GM19238 (cell line): Measurements from ENCODE around the gene MXD3.
"Not testable (repeated sequence)": the region's sequence is repeated elsewhere in the genome, so short reads cannot be mapped to it uniquely, and the experiment has no call there.

Experiments used
- DNase-seq: peaks from one replicate; pipeline ENCODE4 v3.0.0; 2011; ENCODE audit warnings: low spot score; ENCODE audit not compliant: insufficient read length

The MXD3 gene

GRCh38 chr5:177343777-177344176 is 32.1 kb upstream of the MXD3 start:
- no peak for DNase-seq

- DNase-seq: not testable (repeated sequence)
These were observed 31.3 kb upstream of the MXD3 start for GRCh38 chr5:177343000-177343399.

- no peak for DNase-seq
These were observed 27.5 kb upstream of the MXD3 start for GRCh38 chr5:177339107-177339638.

GRCh38 chr5:177338251-177339106 is 26.8 kb upstream of the MXD3 start:
- DNase-seq: no peak

- DNase-seq: no peak
These were observed 25.2 kb upstream of the MXD3 start for GRCh38 chr5:177336603-177337494.

- no peak for DNase-seq
These were observed 24.4 kb upstream of the MXD3 start for GRCh38 chr5:177336112-177336511.

- DNase-seq: no peak
These were observed 24.0 kb upstream of the MXD3 start for GRCh38 chr5:177335701-177336065.

GRCh38 chr5:177334781-177335700 is 23.3 kb upstream of the MXD3 start:
- DNase-seq: no peak

- DNase-seq: no peak
These were observed 22.5 kb upstream of the MXD3 start for GRCh38 chr5:177334155-177334551.

GRCh38 chr5:177333420-177334154 is 21.9 kb upstream of the MXD3 start:
- DNase-seq: no peak

GRCh38 chr5:177332896-177333260 is 21.2 kb upstream of the MXD3 start:
- DNase-seq: no peak

GRCh38 chr5:177332031-177332895 is 20.6 kb upstream of the MXD3 start:
- no peak for DNase-seq

- DNase-seq: no peak
These were observed 19.5 kb upstream of the MXD3 start for GRCh38 chr5:177330991-177331842.

GRCh38 chr5:177329883-177330282 is 18.2 kb upstream of the MXD3 start:
- no peak for DNase-seq

GRCh38 chr5:177328545-177329231 is 17.0 kb upstream of the MXD3 start:
- no peak for DNase-seq

GRCh38 chr5:177327539-177328522 is 16.1 kb upstream of the MXD3 start:
- DNase-seq: no peak
